Hepatocyte (in vitro differentiated cells): ENCODE data around the gene ITPK1. TPM values are rescaled to one million over a fixed set of nuclear protein-coding genes. Genes with fewer than 3 reads are reported as not detected.

Experiments
- DNase-seq: peaks from one replicate; pipeline ENCODE4 v3.0.0-alpha.2; 2016; ENCODE audit warnings: low spot score
- H2AFZ ChIP-seq: fragments of 200-600 bp; sonication (generic); 2 replicates; pipeline ENCODE4 v1.6.0; 2016; ENCODE audit warnings: antibody characterized with exemption, mild to moderate bottlenecking
- H3K27ac ChIP-seq: fragments of 200-600 bp; sonication (generic); 2 replicates; pipeline ENCODE4 v1.5.1; 2016; ENCODE audit warnings: mild to moderate bottlenecking
- H3K27me3 ChIP-seq: fragments of 200-600 bp; sonication (generic); 2 replicates; pipeline ENCODE4 v1.6.1; 2016
- H3K36me3 ChIP-seq: fragments of 200-600 bp; sonication (generic); replicated peaks from 2 replicates; pipeline ENCODE4 v1.5.1; 2016; ENCODE audit warnings: low read depth; ENCODE audit not compliant: insufficient read depth
- H3K4me1 ChIP-seq: fragments of 200-600 bp; sonication (generic); 2 replicates; pipeline ENCODE4 v1.5.1; 2016; ENCODE audit warnings: mild to moderate bottlenecking, moderate library complexity; ENCODE audit not compliant: insufficient read depth
- H3K4me2 ChIP-seq: fragments of 200-600 bp; sonication (generic); 2 replicates; pipeline ENCODE4 v1.6.0; 2016
- H3K4me3 ChIP-seq: fragments of 200-600 bp; sonication (generic); 2 replicates; pipeline ENCODE4 v1.5.1; 2016; ENCODE audit warnings: mild to moderate bottlenecking
- H3K79me2 ChIP-seq: fragments of 200-600 bp; sonication (generic); 2 replicates; pipeline ENCODE4 v1.6.0; 2017; ENCODE audit warnings: mild to moderate bottlenecking
- H3K9me2 ChIP-seq: fragments of 200-600 bp; sonication (generic); replicated peaks from 2 replicates; pipeline ENCODE4 v1.6.0; 2017; ENCODE audit warnings: mild to moderate bottlenecking; ENCODE audit not compliant: insufficient read depth
- H3K9me3 ChIP-seq: fragments of 200-600 bp; sonication (generic); 2 replicates; pipeline ENCODE4 v1.5.1; 2016; ENCODE audit warnings: low read depth, mild to moderate bottlenecking
- H4K20me1 ChIP-seq: fragments of 200-600 bp; sonication (generic); 2 replicates; pipeline ENCODE4 v1.6.0; 2016; ENCODE audit warnings: mild to moderate bottlenecking; ENCODE audit not compliant: insufficient read depth, poor library complexity, severe bottlenecking
- CTCF ChIP-seq: fragments of 200-600 bp; sonication (generic); IDR thresholded peaks from 2 replicates; pipeline ENCODE4 v1.5.1; 2016; ENCODE audit warnings: antibody characterized with exemption, mild to moderate bottlenecking; ENCODE audit not compliant: poor library complexity
- EZH2 ChIP-seq: fragments of 200-600 bp; sonication (generic); IDR thresholded peaks from 2 replicates; pipeline ENCODE4 v1.6.1; 2016; ENCODE audit warnings: antibody characterized with exemption, mild to moderate bottlenecking, borderline replicate concordance
- EZH2phosphoT487 ChIP-seq: fragments of 200-600 bp; sonication (generic); IDR thresholded peaks from one replicate; pipeline ENCODE4 v1.6.1; 2018; ENCODE audit warnings: antibody characterized with exemption, mild to moderate bottlenecking, low read depth, moderate library complexity; ENCODE audit not compliant: unreplicated experiment, severe bottlenecking
- WGBS: methylation state at CpG from one replicate; pipeline ENCODE4 v1.1.6; 2016; ENCODE audit warnings: low lambda C conversion rate; ENCODE audit errors: missing lambda C conversion rate; 5-methylcytosine and 5-hydroxymethylcytosine counted together
- polyA plus RNA-seq: library from polyadenylated mRNA; unstranded; fragments of >200 nt; fragmentation: Nextera tagmentation; extraction: Ambion mirVana; gene quantifications from 2 replicates; pipeline ENCODE4 v1.2.1, GENCODE V29; 2016
- total RNA-seq: library from RNA; depleted of rRNA; stranded (reverse); fragments of >200 nt; gene quantifications from 2 replicates; pipeline ENCODE4 v1.2.3, GENCODE V29; 2014

The ITPK1 gene
- total and polyA plus RNA-seq, 2 experiments from 2014 or later, result 49.8 to 66.7 TPM

GRCh38 chr14:93153121-93153520 lies 37.4 kb upstream of the ITPK1 start:
- 84% methylated on average over 7 of the region's 7 CpGs for WGBS
- H2AFZ ChIP-seq, result no peak overlapping the region
- no peaks in the 10 kb centered on the region for H3K36me3 ChIP-seq
- H3K79me2 ChIP-seq, result no peaks in the 10 kb centered on the region
- DNase-seq, result no peak
- no peaks in the 10 kb centered on the region for H3K9me3 ChIP-seq
- H3K9me2 ChIP-seq, result no peaks in the 10 kb centered on the region
- H3K27me3 ChIP-seq, result no peaks in the 10 kb centered on the region
- no peaks in the 10 kb centered on the region for H4K20me1 ChIP-seq
- H3K4me1 ChIP-seq, result peaks cover 9% of the 10 kb centered on the region
- no peak overlapping the region for H3K4me3 ChIP-seq
- no peak overlapping the region for H3K4me2 ChIP-seq
- TF ChIP-seq EZH2phosphoT487, result no peak
- TF ChIP-seq EZH2, result no peak
- TF ChIP-seq CTCF, result no peak
- H3K27ac ChIP-seq, result no peak overlapping the region

GRCh38 chr14:93150227-93151208 lies 34.8 kb upstream of the ITPK1 start:
- Histone ChIP-seq H3K36me3 (no peaks in the 10 kb centered on the region), H3K9me3 (no peaks in the 10 kb centered on the region), H3K79me2 (no peaks in the 10 kb centered on the region), H3K4me3 (no peak overlapping the region), H3K4me1 (peaks cover 9% of the 10 kb centered on the region), H3K4me2 (peak overlapping the region; percentile 69), H3K9me2 (no peaks in the 10 kb centered on the region), H2AFZ (no peak overlapping the region), H3K27ac (peak overlapping the region; percentile 88), H3K27me3 (no peaks in the 10 kb centered on the region), H4K20me1 (no peaks in the 10 kb centered on the region)
- no peak for TF ChIP-seq EZH2phosphoT487
- TF ChIP-seq CTCF, result no peak
- TF ChIP-seq EZH2, result no peak
- WGBS, result 43% methylated on average over 16 of the region's 16 CpGs
- peak; percentile 68 for DNase-seq

- TF ChIP-seq EZH2phosphoT487 (no peak), EZH2 (no peak), CTCF (no peak)
- H3K4me3 ChIP-seq, result no peak overlapping the region
- no peaks in the 10 kb centered on the region for H3K79me2 ChIP-seq
Measured at GRCh38 chr14:93148979-93149378, 33.3 kb upstream of the ITPK1 start.

More at GRCh38 chr14:93148979-93149378, 33.3 kb upstream of the ITPK1 start:
- no peaks in the 10 kb centered on the region for H3K9me2 ChIP-seq
- H3K27me3 ChIP-seq, result no peaks in the 10 kb centered on the region
- no peaks in the 10 kb centered on the region for H3K36me3 ChIP-seq
- peaks cover 9% of the 10 kb centered on the region for H3K4me1 ChIP-seq
- WGBS, result 94% methylated on average over 8 of the region's 8 CpGs
- no peak overlapping the region for H3K27ac ChIP-seq
- H2AFZ ChIP-seq, result no peak overlapping the region
- DNase-seq, result no peak
- H3K9me3 ChIP-seq, result no peaks in the 10 kb centered on the region
- no peak overlapping the region for H3K4me2 ChIP-seq
- H4K20me1 ChIP-seq, result no peaks in the 10 kb centered on the region
